HepG2 (cell line): ENCODE measurements around the gene HYDIN. TPM values are rescaled to one million over a fixed set of nuclear protein-coding genes. Genes with fewer than 3 reads are reported as not detected.
"Not testable (repeated sequence)": the region's sequence is repeated elsewhere in the genome, so short reads cannot be mapped to it uniquely, and the experiment has no call there.

Experiments used
- ATAC-seq: fragments of 200-7000 bp; cut with Tn5 transposase; 3 replicates; pipeline ENCODE4 v1.9.1; 2020; ENCODE audit warnings: mild to moderate bottlenecking, moderate library complexity
- BruUV-seq: library from RNA; stranded (reverse); fragments of 400-500 nt; replicated peaks from 2 replicates; lab custom pipeline; 2021; lab: Mats Ljungman, UMichigan
- CTCF ChIA-PET: fragments of 300-600 bp; formaldehyde crosslinking; extraction: SDS; loops from one replicate; lab custom pipeline; 2021; ENCODE audit warnings: low total read pairs, inconsistent platforms, low intra/inter-chr PET ratio; lab: Yijun Ruan, JAX
- POLR2A ChIA-PET: fragments of 350-600 bp; sonication (Branson Sonifier 250); formaldehyde crosslinking; loops from one replicate; lab custom pipeline; 2020; ENCODE audit warnings: antibody characterized with exemption, inconsistent platforms; lab: Yijun Ruan, JAX
- DNase-seq: peaks from one replicate; pipeline ENCODE4 v3.0.0-alpha.2; 2015; ENCODE audit warnings: low spot score
- FAIRE-seq: peaks from 3 replicates; lab custom pipeline; 2011; peaks lifted over from hg19 to GRCh38; lab: Jason Lieb, UNC
- H2AFZ ChIP-seq: one replicate; pipeline ENCODE4 v1.6.1; 2011; ENCODE audit warnings: low read length, inconsistent platforms
- H3K27ac ChIP-seq: fragments of 300-600 bp; 3 replicates; pipeline ENCODE4 v1.8.0; 2011; ENCODE audit warnings: mixed run types, mild to moderate bottlenecking, mixed read lengths, low read length, inconsistent platforms; ENCODE audit not compliant: insufficient read depth; ENCODE audit errors: extremely low read length
- H3K27me3 ChIP-seq, 2 experiments: fragments of 200-600 bp in 1 of 2; 2 replicates in 1 of 2; 3 replicates in 1 of 2; pipeline versions ENCODE4 v1.6.0 to v1.8.0; 2011; ENCODE audit warnings: low read length in 2 of 2, mild to moderate bottlenecking in 2 of 2, moderate library complexity in 2 of 2, inconsistent platforms in 1 of 2; ENCODE audit not compliant: insufficient read depth in 2 of 2, control insufficient read depth in 1 of 2
- H3K36me3 ChIP-seq, 2 experiments: fragments of 200-600 bp in 1 of 2; replicated peaks in 1 of 2; 2 replicates in 1 of 2; 3 replicates in 1 of 2; pipeline versions ENCODE4 v1.5.1 to v1.8.0; 2011; ENCODE audit warnings: low read length in 2 of 2, inconsistent platforms in 1 of 2; ENCODE audit not compliant: insufficient read depth in 2 of 2, control insufficient read depth in 1 of 2
- H3K4me1 ChIP-seq: 2 replicates; pipeline ENCODE4 v1.5.1; 2012; ENCODE audit warnings: low read length, inconsistent platforms; ENCODE audit not compliant: insufficient read depth
- H3K4me2 ChIP-seq: 2 replicates; pipeline ENCODE4 v1.6.0; 2011; ENCODE audit warnings: low read depth, low read length, inconsistent platforms
- H3K4me3 ChIP-seq, 3 experiments: fragments of 200-600 bp in 1 of 3; sonication (generic), shearing (Covaris generic) in 1 of 3; replicated peaks in 1 of 3; 2 replicates each; pipeline ENCODE4 v1.5.1; 2011 to 2016; ENCODE audit warnings: low read length in 3 of 3, inconsistent platforms in 2 of 3, low read depth in 2 of 3, mild to moderate bottlenecking in 2 of 3, control low read depth in 1 of 3, mixed read lengths in 1 of 3; ENCODE audit not compliant: insufficient read depth in 1 of 3
- H3K79me2 ChIP-seq: one replicate; pipeline ENCODE4 v1.6.1; 2011; ENCODE audit warnings: low read length, inconsistent platforms; ENCODE audit not compliant: insufficient read depth
- H3K9ac ChIP-seq: 2 replicates; pipeline ENCODE4 v1.6.0; 2011; ENCODE audit warnings: mild to moderate bottlenecking, low read depth, low read length, inconsistent platforms; ENCODE audit not compliant: insufficient read depth
- H3K9me3 ChIP-seq: 2 replicates; pipeline ENCODE4 v1.5.1; 2012; ENCODE audit warnings: mild to moderate bottlenecking, low read length
- H4K20me1 ChIP-seq: 2 replicates; pipeline ENCODE4 v1.6.0; 2011; ENCODE audit warnings: inconsistent platforms, mild to moderate bottlenecking, low read length, moderate library complexity; ENCODE audit not compliant: insufficient read depth
- WGBS: methylation state at CpG from one replicate; pipeline ENCODE4 v1.1.6; 2017; ENCODE audit warnings: low lambda C conversion rate; 5-methylcytosine and 5-hydroxymethylcytosine counted together
- in situ Hi-C: cut with HindIII; loops from 2 replicates; pipeline ENCODE4 v1.10.0; 2017; ENCODE audit warnings: low pct_unique_long_range_greater_than_20kb; ENCODE audit not compliant: extremely low pct_ligation_motif_present
- intact Hi-C: fragments of 100-400 bp; cut with micrococcal nuclease; formaldehyde crosslinking; loops from one replicate; pipeline ENCODE4 v1.10.0; 2022; ENCODE audit not compliant: unreplicated experiment
- polyA plus RNA-seq, 8 experiments: library from polyadenylated mRNA; depleted of rRNA in 3 of 8; stranded (reverse) in 7 of 8; unstranded in 1 of 8; fragments of >200 nt; fragmentation: Illumina TruSeq in 4 of 8; extraction: Trizol in 4 of 8; gene quantifications; 2 replicates each; pipeline versions ENCODE4 v1.2.1 to v1.2.3, GENCODE V29; 2011 to 2016; ENCODE audit warnings: low read depth in 4 of 8, missing spikeins in 1 of 8, mixed read lengths in 1 of 8; ENCODE audit not compliant: insufficient read depth in 1 of 8
- total RNA-seq, 5 experiments: library from RNA; depleted of rRNA; stranded (reverse); fragments of >200 nt; fragmentation: Illumina TruSeq; extraction: Trizol; gene quantifications; 2 replicates each; pipeline ENCODE4 v1.2.3, GENCODE V29; 2016; ENCODE audit warnings: low read depth in 1 of 5
- TF ChIP-seq, protein P1 (sequence below): sonication (generic); formaldehyde crosslinking; IDR thresholded peaks from 2 replicates; pipeline ENCODE4 v1.5.0; 2020; ENCODE audit warnings: mild to moderate bottlenecking, missing genetic modification reagents, moderate library complexity

HYDIN gene
- total and polyA plus RNA-seq, 2 of the 13 experiments (the other 11 are each of a cell fraction or from before 2014, with no cell fraction given) = not detected

DNA sequence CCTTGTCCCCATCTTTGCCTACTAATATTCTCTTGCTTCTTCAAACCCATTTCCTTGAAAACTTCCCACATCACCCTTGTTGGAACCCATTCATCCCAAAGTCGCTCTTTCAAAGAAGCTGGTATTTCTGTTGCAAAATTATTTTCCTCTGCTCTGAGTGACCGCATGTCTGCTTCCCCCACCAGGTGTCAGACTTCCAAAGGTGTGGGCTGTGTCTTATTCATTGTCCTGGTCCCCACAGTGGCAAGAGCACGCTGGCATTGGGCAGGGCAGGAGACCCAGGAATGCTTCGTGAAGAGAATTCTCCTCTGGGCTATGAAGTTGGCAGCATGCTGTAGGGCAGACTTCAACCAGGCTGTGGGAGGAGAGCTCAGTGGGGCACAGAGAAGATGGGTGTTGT lies 275.6 kb downstream of the HYDIN start:
- CTCF ChIA-PET, BruUV-seq, H3K27me3 ChIP-seq: not testable (repeated sequence)
- TF ChIP-seq, protein P1, sequence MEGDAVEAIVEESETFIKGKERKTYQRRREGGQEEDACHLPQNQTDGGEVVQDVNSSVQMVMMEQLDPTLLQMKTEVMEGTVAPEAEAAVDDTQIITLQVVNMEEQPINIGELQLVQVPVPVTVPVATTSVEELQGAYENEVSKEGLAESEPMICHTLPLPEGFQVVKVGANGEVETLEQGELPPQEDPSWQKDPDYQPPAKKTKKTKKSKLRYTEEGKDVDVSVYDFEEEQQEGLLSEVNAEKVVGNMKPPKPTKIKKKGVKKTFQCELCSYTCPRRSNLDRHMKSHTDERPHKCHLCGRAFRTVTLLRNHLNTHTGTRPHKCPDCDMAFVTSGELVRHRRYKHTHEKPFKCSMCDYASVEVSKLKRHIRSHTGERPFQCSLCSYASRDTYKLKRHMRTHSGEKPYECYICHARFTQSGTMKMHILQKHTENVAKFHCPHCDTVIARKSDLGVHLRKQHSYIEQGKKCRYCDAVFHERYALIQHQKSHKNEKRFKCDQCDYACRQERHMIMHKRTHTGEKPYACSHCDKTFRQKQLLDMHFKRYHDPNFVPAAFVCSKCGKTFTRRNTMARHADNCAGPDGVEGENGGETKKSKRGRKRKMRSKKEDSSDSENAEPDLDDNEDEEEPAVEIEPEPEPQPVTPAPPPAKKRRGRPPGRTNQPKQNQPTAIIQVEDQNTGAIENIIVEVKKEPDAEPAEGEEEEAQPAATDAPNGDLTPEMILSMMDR (CRISPR knock-in tag) = peak; percentile 28; the same call in 1 of the 2 replicates
- TF ChIP-seq, all 625 proteins: peak for 1; not testable (repeated sequence) for 624
- H3K4me3 ChIP-seq, H2AFZ ChIP-seq, H3K9ac ChIP-seq, H3K9me3 ChIP-seq, in situ Hi-C loops, H3K4me1 ChIP-seq, H3K27ac ChIP-seq, H3K4me2 ChIP-seq, POLR2A ChIA-PET, H3K36me3 ChIP-seq, DNase-seq, intact Hi-C loops, H4K20me1 ChIP-seq, FAIRE-seq, H3K79me2 ChIP-seq: not testable (repeated sequence)
- 15% methylated on average over 4 of the region's 4 CpGs for WGBS
- ATAC-seq = peak; percentile 63

DNA sequence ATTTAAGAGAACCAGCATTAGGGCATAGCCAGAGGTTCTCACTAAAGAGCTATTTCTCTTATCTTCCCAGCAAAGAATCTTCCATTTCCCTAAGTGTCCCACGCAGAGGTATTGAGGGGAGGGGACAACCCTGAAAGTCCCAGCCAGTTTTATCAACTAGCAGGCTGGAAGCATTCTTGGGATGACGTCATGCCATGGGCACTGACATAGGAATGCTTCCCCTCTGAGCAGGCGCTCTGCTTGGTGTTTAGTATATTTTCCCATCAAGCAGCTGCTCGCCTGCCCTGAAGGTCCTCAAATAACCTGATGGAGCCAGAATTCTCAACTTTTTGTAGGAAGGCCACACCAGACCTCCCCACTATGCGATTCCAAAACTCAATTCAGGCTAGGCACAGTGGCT lies 276.7 kb downstream of the HYDIN start:
- BruUV-seq, H3K36me3 ChIP-seq, H3K9ac ChIP-seq, H3K79me2 ChIP-seq, H3K27ac ChIP-seq, POLR2A ChIA-PET, ATAC-seq, H3K4me2 ChIP-seq, intact Hi-C loops, H3K27me3 ChIP-seq, FAIRE-seq, H3K4me1 ChIP-seq, in situ Hi-C loops, DNase-seq, H3K4me3 ChIP-seq, H3K9me3 ChIP-seq, H2AFZ ChIP-seq, CTCF ChIA-PET, H4K20me1 ChIP-seq: not testable (repeated sequence)
- WGBS = no CpG with 5 or more reads among the region's 5 CpGs

DNA sequence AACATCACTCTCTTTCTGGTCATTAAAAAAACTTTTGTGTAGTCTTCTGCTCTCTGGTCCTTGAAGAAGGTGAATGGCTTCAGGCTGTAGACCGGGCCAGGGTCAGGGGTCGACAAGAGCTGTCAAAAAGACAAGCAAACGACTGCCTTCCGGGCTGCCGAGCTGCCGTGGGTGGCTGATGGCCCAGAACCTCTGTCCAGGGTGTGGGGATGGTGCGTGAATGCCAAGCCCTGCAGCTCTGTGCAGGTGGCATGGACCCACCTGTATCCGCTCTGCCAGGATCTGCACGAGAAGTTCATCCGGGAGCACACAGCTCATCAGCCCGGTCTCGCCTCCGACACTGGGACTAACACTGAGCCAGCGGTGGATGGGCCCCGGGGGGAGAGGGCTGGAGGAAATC lies 287.0 kb downstream of the HYDIN start:
- CTCF ChIA-PET, H4K20me1 ChIP-seq, DNase-seq, H3K4me1 ChIP-seq, H3K9me3 ChIP-seq, H3K27me3 ChIP-seq, H3K4me3 ChIP-seq, H3K4me2 ChIP-seq, H3K79me2 ChIP-seq, POLR2A ChIA-PET, in situ Hi-C loops, H3K27ac ChIP-seq, H3K36me3 ChIP-seq, H3K9ac ChIP-seq, H2AFZ ChIP-seq, ATAC-seq, FAIRE-seq, intact Hi-C loops, BruUV-seq: not testable (repeated sequence)
- WGBS = 8% methylated on average over 9 of the region's 15 CpGs

DNA sequence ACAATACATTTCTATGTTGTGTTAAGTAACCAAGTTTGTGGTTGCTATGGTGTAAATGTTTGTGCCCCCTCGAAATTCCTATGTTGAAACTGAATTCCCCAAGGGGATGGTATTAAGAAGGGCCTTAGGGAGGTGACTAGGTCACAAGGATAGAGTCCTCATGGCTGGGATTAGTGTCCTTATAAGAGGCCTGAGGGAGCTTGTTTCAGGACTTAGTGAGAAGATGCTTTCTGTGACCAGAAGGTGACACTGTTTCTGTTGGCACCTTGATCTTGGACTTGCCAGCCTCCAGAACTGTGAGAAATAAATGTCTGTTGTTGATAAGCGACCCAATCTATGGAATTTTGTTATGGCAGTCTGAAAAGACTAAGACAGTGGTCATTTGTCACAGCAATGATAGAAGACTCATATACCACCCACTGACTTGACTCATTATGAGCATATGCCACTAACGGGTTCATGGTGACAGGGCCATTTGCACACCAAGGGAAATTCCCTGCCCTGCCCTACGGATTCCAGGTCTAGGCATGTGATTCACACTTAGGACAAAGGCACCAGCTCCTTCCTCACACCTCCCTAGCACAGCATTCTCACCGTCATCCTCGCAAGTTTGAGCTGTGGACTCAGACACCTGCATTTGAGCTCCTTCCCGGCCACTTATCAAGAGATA lies 290.7 kb downstream of the HYDIN start:
- ATAC-seq, H3K36me3 ChIP-seq, H3K79me2 ChIP-seq, CTCF ChIA-PET, intact Hi-C loops, H3K4me2 ChIP-seq, H3K4me1 ChIP-seq, H3K27ac ChIP-seq, FAIRE-seq, DNase-seq, POLR2A ChIA-PET, H4K20me1 ChIP-seq, H3K9me3 ChIP-seq, H3K27me3 ChIP-seq, H2AFZ ChIP-seq, in situ Hi-C loops, BruUV-seq, H3K4me3 ChIP-seq, H3K9ac ChIP-seq: not testable (repeated sequence)
- WGBS = 43% methylated on average over 4 of the region's 7 CpGs
